ENCODE data around the gene UBE3B. TPM values are rescaled to one million over a fixed set of nuclear protein-coding genes. Genes with fewer than 3 reads are reported as not detected.
"Not testable (repeated sequence)": the region's sequence is repeated elsewhere in the genome, so short reads cannot be mapped to it uniquely, and the experiment has no call there.

The UBE3B gene
- total RNA-seq, 3 donors from 2014 or later: 24.1 to 25.4 (median 24.4) TPM

GRCh38 chr12:109459247-109459646, 18.2 kb upstream of the UBE3B start:
- H3K4me3 Mint-ChIP-seq: no peak overlapping the region
- ATAC-seq (no peak), DNase-seq (no peak)
- H3K9me3 Mint-ChIP-seq: no peaks in the 10 kb centered on the region
- peaks cover 37% of the 10 kb centered on the region for H3K4me1 Mint-ChIP-seq (ENCODE audit: low read depth)
- peaks cover 18% of the 10 kb centered on the region for H3K36me3 Mint-ChIP-seq (ENCODE audit: insufficient read depth)
- no peaks in the 10 kb centered on the region for H3K27me3 Mint-ChIP-seq (ENCODE audit: low read depth)

- peaks cover 19% of the 10 kb centered on the region for H3K36me3 Mint-ChIP-seq (ENCODE audit: insufficient read depth)
- H3K4me1 Mint-ChIP-seq (ENCODE audit: low read depth): peaks cover 45% of the 10 kb centered on the region
- no peaks in the 10 kb centered on the region for H3K27me3 Mint-ChIP-seq (ENCODE audit: low read depth)
- H3K4me3 Mint-ChIP-seq: no peak overlapping the region
- ATAC-seq (no peak), DNase-seq (no peak)
- H3K9me3 Mint-ChIP-seq: no peaks in the 10 kb centered on the region
These were observed 16.9 kb upstream of the UBE3B start for GRCh38 chr12:109460538-109460937.

DNA sequence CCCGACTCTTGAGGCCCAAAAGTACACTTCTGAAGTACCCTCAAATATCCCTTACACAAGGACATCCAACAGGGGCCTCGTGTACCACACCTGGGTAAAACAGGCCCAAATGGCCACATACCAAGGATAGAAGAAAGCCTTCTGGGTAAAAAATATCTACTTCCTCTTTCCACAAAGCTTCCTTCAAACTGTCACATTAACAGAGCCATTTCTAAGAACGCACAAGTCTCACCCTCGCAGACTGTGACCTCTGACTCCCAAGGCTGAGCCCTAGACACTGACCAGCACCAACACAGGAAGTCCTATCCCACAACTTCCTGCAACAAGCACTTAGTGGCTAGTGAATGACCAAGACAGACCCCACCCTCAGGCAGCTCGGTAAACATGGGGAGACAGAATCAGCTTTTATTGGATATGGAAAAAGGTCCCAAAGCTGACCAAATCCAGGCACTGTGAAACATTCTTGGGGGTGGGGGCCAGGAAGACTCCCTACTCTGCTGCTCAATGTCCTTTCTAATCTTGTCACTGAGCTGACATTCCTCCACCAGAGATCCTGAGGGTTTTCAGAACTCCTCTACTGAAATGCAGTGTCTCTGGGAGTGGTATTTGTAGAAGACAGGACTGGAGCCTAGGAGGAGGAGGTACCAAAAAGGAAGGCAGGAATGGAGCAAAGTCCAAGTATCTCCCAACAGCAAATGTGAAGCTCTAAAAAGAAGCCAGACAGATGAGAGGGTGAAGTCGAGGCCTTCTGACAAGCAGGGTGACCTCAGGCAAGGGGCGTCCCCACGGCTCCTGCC, 16.2 kb upstream of the UBE3B start:
- Mint-ChIP-seq H3K27me3 (ENCODE audit: low read depth) (no peaks in the 10 kb centered on the region), H3K36me3 (ENCODE audit: insufficient read depth) (peaks cover 19% of the 10 kb centered on the region), H3K4me1 (ENCODE audit: low read depth) (peaks cover 48% of the 10 kb centered on the region), H3K4me3 (no peak overlapping the region), H3K9me3 (no peaks in the 10 kb centered on the region)
- DNase-seq (no peak), ATAC-seq (no peak)

GRCh38 chr12:109461846-109462756, 15.3 kb upstream of the UBE3B start:
- ATAC-seq (no peak), DNase-seq (no peak)
- H3K36me3 Mint-ChIP-seq (ENCODE audit: insufficient read depth): peaks cover 15% of the 10 kb centered on the region
- no peaks in the 10 kb centered on the region for H3K27me3 Mint-ChIP-seq (ENCODE audit: low read depth)
- no peak overlapping the region for H3K4me3 Mint-ChIP-seq
- H3K9me3 Mint-ChIP-seq: no peaks in the 10 kb centered on the region
- H3K4me1 Mint-ChIP-seq (ENCODE audit: low read depth): peaks cover 48% of the 10 kb centered on the region

DNA sequence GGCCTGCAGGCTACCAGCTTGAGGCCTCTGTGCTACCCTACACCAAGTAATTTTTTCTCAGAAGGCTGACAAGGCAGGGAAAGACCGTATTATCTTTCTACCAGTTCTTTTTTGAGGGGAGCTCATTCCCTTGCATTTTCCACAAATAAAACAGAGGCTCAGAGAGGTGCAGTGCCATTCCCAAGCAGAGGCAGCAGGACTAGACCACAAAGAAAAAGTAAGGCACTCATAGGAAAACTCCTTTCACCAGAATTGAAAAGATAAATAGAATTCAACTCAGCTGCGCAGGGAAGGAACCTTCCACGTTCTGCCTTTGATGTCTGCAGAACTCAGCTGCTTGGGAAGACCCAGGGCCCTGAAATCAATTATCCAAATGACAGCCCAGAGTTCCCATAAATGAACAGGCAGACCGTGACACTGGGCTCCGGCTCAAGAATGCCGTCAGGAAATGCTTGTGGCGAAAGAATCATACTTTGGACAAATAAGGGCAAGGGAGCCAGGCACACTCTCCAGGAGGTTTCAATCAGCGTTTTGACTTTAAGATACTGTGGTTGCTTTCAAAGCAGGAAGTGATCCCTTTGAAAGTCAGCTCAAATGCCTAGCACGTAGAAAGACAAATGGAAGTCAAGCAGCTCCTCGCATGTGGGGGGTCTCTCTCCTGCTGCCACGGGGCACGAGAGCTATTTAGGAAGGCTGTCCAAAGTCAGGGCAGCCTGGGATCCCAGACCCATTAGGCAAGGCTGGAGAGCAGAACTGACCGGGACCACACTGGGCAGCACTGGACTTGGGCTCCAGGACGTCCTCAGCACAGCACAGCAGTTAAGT, 14.4 kb upstream of the UBE3B start:
- no peak for DNase-seq
- Mint-ChIP-seq H3K4me1 (ENCODE audit: low read depth) (peaks cover 46% of the 10 kb centered on the region), H3K4me3 (peak overlapping the region; percentile 24)

GRCh38 chr12:109463756-109464155, 13.7 kb upstream of the UBE3B start:
- H3K4me3 Mint-ChIP-seq: no peak overlapping the region
- no peaks in the 10 kb centered on the region for H3K27me3 Mint-ChIP-seq (ENCODE audit: low read depth)
- no peaks in the 10 kb centered on the region for H3K9me3 Mint-ChIP-seq
- no peak for ATAC-seq
- no peak for DNase-seq
- H3K4me1 Mint-ChIP-seq (ENCODE audit: low read depth): peaks cover 43% of the 10 kb centered on the region
- H3K36me3 Mint-ChIP-seq (ENCODE audit: insufficient read depth): peaks cover 17% of the 10 kb centered on the region

More for the DNA sequence above, 14.4 kb upstream of the UBE3B start:
- no peaks in the 10 kb centered on the region for H3K27me3 Mint-ChIP-seq (ENCODE audit: low read depth)
- H3K36me3 Mint-ChIP-seq (ENCODE audit: insufficient read depth): peaks cover 13% of the 10 kb centered on the region
- ATAC-seq: no peak
- no peaks in the 10 kb centered on the region for H3K9me3 Mint-ChIP-seq

GRCh38 chr12:109464642-109465351, 12.6 kb upstream of the UBE3B start:
- ATAC-seq (no peak), DNase-seq (no peak)
- Mint-ChIP-seq H3K4me3 (no peak overlapping the region), H3K27me3 (ENCODE audit: low read depth) (no peaks in the 10 kb centered on the region), H3K4me1 (ENCODE audit: low read depth) (peaks cover 39% of the 10 kb centered on the region), H3K36me3 (ENCODE audit: insufficient read depth) (peaks cover 17% of the 10 kb centered on the region), H3K9me3 (no peaks in the 10 kb centered on the region)

DNA sequence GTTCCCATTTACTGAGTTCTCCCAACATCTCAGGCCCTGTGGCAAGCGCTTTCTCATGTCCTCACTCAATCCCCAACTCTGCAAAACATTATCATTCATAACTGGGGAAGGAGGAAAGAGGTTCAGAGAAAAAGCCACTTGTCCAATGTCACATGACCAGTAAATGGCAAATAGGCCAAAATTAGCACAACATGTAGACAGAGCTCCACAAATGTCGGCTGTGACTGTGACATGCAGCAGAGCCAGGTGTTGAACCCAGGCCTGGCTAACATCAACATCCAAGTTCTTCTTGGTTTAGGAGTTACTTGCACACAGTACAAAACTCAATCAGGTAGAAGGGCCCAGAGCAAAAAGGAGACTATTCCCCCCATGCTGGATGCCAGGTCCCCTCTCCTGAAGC, 11.1 kb upstream of the UBE3B start:
- no peaks in the 10 kb centered on the region for H3K27me3 Mint-ChIP-seq (ENCODE audit: low read depth)
- ATAC-seq (no peak), DNase-seq (no peak)
- no peak overlapping the region for H3K4me3 Mint-ChIP-seq
- no peaks in the 10 kb centered on the region for H3K9me3 Mint-ChIP-seq
- H3K4me1 Mint-ChIP-seq (ENCODE audit: low read depth): peaks cover 47% of the 10 kb centered on the region
- H3K36me3 Mint-ChIP-seq (ENCODE audit: insufficient read depth): peaks cover 17% of the 10 kb centered on the region

GRCh38 chr12:109466821-109467220, 10.6 kb upstream of the UBE3B start:
- no peak for ATAC-seq
- H3K27me3 Mint-ChIP-seq (ENCODE audit: low read depth): no peaks in the 10 kb centered on the region
- H3K9me3 Mint-ChIP-seq: no peaks in the 10 kb centered on the region
- H3K4me1 Mint-ChIP-seq (ENCODE audit: low read depth): peaks cover 44% of the 10 kb centered on the region
- DNase-seq: no peak
- H3K36me3 Mint-ChIP-seq (ENCODE audit: insufficient read depth): peaks cover 17% of the 10 kb centered on the region
- no peak overlapping the region for H3K4me3 Mint-ChIP-seq

GRCh38 chr12:109467978-109468676, 9.3 kb upstream of the UBE3B start:
- DNase-seq (no peak), ATAC-seq (no peak)
- Mint-ChIP-seq H3K4me1 (ENCODE audit: low read depth) (peaks cover 37% of the 10 kb centered on the region), H3K36me3 (ENCODE audit: insufficient read depth) (peaks cover 17% of the 10 kb centered on the region), H3K9me3 (no peaks in the 10 kb centered on the region), H3K4me3 (no peak overlapping the region), H3K27me3 (ENCODE audit: low read depth) (no peaks in the 10 kb centered on the region)

DNA sequence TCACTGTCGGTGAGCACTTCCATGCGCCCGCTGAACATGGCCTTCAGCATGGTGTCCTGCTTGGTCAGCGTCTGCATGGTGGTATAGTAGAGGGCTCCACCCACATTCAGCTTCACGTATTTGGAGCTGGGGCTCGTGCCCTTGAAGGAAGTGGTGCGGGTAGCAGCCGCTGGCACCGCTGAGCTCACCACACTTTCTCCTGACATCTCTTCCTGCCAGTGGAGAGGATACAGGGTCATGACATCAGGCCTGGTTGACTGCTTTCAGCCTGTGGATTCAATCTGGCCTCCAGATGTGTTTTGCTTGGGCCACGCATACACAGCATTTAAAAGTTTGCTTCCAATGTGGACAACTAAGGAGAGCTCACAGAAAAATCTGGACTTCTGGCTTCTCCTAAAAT, 7.9 kb upstream of the UBE3B start:
- Mint-ChIP-seq H3K9me3 (no peaks in the 10 kb centered on the region), H3K36me3 (ENCODE audit: insufficient read depth) (peaks cover 17% of the 10 kb centered on the region), H3K4me1 (ENCODE audit: low read depth) (peaks cover 28% of the 10 kb centered on the region), H3K27me3 (ENCODE audit: low read depth) (no peaks in the 10 kb centered on the region), H3K4me3 (no peak overlapping the region)
- ATAC-seq: no peak
- no peak for DNase-seq

DNA sequence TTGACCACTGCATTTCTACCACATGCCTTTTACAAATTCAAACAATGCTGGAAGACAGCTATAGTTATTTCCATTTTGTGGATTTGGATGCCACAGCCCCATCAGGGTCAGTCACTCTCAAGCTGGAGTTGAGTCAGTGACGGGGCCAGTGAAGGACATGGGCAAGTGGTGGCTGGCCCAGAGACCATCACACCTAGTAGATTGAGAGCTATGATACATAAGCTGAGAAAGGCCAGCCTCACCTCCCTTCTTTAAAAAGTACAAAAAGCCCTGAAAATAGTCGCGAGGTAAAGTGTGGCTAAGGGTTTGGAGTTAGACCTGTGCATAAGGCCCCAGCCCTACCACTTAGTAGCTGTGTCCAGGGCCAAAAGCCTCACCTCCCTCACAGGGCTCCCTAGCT, 4.4 kb upstream of the UBE3B start:
- peaks cover 11% of the 10 kb centered on the region for H3K36me3 Mint-ChIP-seq (ENCODE audit: insufficient read depth)
- DNase-seq (no peak), ATAC-seq (no peak)
- no peak overlapping the region for H3K4me3 Mint-ChIP-seq
- H3K27me3 Mint-ChIP-seq (ENCODE audit: low read depth): no peaks in the 10 kb centered on the region
- H3K4me1 Mint-ChIP-seq (ENCODE audit: low read depth): peaks cover 39% of the 10 kb centered on the region
- H3K9me3 Mint-ChIP-seq: no peaks in the 10 kb centered on the region

DNA sequence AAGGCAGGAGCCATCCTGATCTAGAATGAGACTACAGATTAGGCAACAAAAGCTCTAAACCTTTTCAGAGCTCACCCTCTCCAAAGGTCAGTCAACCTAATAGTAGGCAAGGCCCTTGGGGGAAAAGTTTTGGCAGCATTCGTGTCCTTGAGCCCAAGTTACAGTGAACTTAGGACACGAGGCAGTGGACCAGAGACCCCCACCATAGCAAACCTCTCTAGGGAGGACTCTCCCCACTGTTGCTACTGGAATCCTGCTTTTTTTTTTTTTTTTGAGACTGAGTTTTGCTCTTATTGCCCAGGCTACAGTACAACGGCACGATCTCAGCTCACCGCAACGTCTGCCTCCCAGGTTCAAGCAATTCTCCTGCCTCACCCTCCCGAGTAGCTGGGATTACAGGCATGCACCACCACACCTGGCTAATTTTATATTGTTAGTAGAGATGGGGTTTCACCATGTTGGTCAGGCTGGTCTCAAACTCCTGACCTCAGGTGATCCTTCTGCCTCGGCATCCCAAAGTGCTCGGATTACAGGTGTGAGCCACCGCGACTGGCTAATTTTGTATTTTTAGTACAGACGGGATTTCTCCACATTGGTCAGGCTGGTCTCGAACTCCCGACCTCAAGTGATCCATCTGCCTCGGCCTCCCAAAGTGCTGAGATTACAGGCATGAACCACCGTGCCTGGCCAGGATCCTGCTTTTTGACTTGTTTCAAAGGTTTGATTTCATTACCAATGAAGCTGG, 3.7 kb upstream of the UBE3B start:
- not testable (repeated sequence) for H3K27me3 Mint-ChIP-seq (ENCODE audit: low read depth); ATAC-seq; DNase-seq; H3K9me3 Mint-ChIP-seq; H3K4me3 Mint-ChIP-seq; H3K36me3 Mint-ChIP-seq (ENCODE audit: insufficient read depth)
- peaks cover 41% of the 10 kb centered on the region for H3K4me1 Mint-ChIP-seq (ENCODE audit: low read depth)

Measured in activated T-cell treated with anti-CD3 and anti-CD28 coated beads, Interleukin-2, amount 50 U/mL, for 4 hours (primary cell).